CD14-positive monocyte (primary cell): ENCODE results near the gene DNAJB14. TPM values are rescaled to one million over a fixed set of nuclear protein-coding genes. Genes with fewer than 3 reads are reported as not detected.

Source experiments
- DNase-seq, 3 donors: peaks; one replicate each; pipeline ENCODE4 v3.0.0-alpha.2; 2011 to 2022
- H2AFZ ChIP-seq: 2 replicates; pipeline ENCODE4 v1.6.0; 2012; ENCODE audit warnings: mild to moderate bottlenecking, low read depth, low read length, inconsistent platforms; ENCODE audit not compliant: insufficient read depth, poor library complexity, severe bottlenecking
- H3K27ac ChIP-seq, 2 donors: 1 replicate in 1 of 2; 2 replicates in 1 of 2; pipeline ENCODE4 v1.5.1; 2012 to 2013; ENCODE audit warnings: low read length in 2 of 2, control low read depth in 1 of 2, inconsistent platforms in 1 of 2, low read depth in 1 of 2, mild to moderate bottlenecking in 1 of 2
- H3K27me3 ChIP-seq, 2 donors: one replicate each; pipeline versions ENCODE4 v1.6.0 to v1.6.1; 2011 to 2013; ENCODE audit warnings: low read length in 2 of 2; ENCODE audit not compliant: control insufficient read depth in 2 of 2, insufficient read depth in 2 of 2
- H3K36me3 ChIP-seq, 2 donors: replicated peaks in 1 of 2; 1 replicate in 1 of 2; 2 replicates in 1 of 2; pipeline versions ENCODE4 v1.5.1 to v1.6.1; 2012 to 2013; ENCODE audit warnings: low read length in 2 of 2, control low read depth in 1 of 2, inconsistent platforms in 1 of 2, mild to moderate bottlenecking in 1 of 2; ENCODE audit not compliant: insufficient read depth in 2 of 2, control insufficient read depth in 1 of 2
- H3K4me1 ChIP-seq, 2 donors: 1 replicate in 1 of 2; 2 replicates in 1 of 2; pipeline versions ENCODE4 v1.5.1 to v1.6.1; 2012 to 2013; ENCODE audit warnings: low read length in 2 of 2, control low read depth in 1 of 2, inconsistent platforms in 1 of 2, mild to moderate bottlenecking in 1 of 2, moderate library complexity in 1 of 2; ENCODE audit not compliant: insufficient read depth in 2 of 2, control insufficient read depth in 1 of 2
- H3K4me2 ChIP-seq: replicated peaks from 2 replicates; pipeline ENCODE3; 2012; ENCODE audit warnings: low read length, moderate library complexity, mild to moderate bottlenecking; ENCODE audit not compliant: poor library complexity, severe bottlenecking; ENCODE audit errors: extremely low read depth
- H3K4me3 ChIP-seq, 3 experiments: fragments of 200-600 bp in 1 of 3; sonication (generic) in 1 of 3; replicated peaks in 1 of 3; 1 replicate in 2 of 3; 2 replicates in 1 of 3; pipeline ENCODE4 v1.5.1; 2011 to 2013; ENCODE audit warnings: low read length in 3 of 3, mild to moderate bottlenecking in 3 of 3, control low read depth in 2 of 3, low read depth in 2 of 3, inconsistent platforms in 1 of 3, moderate library complexity in 1 of 3
- H3K79me2 ChIP-seq: 2 replicates; pipeline ENCODE4 v1.6.0; 2012; ENCODE audit warnings: mild to moderate bottlenecking, control low read depth, inconsistent platforms, low read length, moderate library complexity; ENCODE audit not compliant: insufficient read depth
- H3K9ac ChIP-seq: 2 replicates; pipeline ENCODE4 v1.6.0; 2017; ENCODE audit warnings: low read length, mild to moderate bottlenecking; ENCODE audit not compliant: insufficient read depth, poor library complexity, severe bottlenecking
- H3K9me3 ChIP-seq, 2 donors: replicated peaks in 1 of 2; 1 replicate in 1 of 2; 2 replicates in 1 of 2; pipeline versions ENCODE4 v1.5.1 to v1.6.1; 2012 to 2013; ENCODE audit warnings: low read length in 2 of 2, control low read depth in 1 of 2; ENCODE audit not compliant: control insufficient read depth in 1 of 2, insufficient read depth in 1 of 2
- H4K20me1 ChIP-seq: 2 replicates; pipeline ENCODE4 v1.6.0; 2012; ENCODE audit warnings: mild to moderate bottlenecking, low read length, control low read depth, moderate library complexity; ENCODE audit not compliant: insufficient read depth
- H3K27ac Mint-ChIP-seq, 7 donors: one replicate each; pipeline ENCODE4 v1.8.0; 2020; ENCODE audit warnings: mild to moderate bottlenecking in 7 of 7, mixed read lengths in 7 of 7, moderate library complexity in 6 of 7, inconsistent platforms in 2 of 7
- H3K27me3 Mint-ChIP-seq, 3 donors: one replicate each; pipeline ENCODE4 v1.8.0; 2021 to 2022; ENCODE audit warnings: low read depth in 3 of 3, mild to moderate bottlenecking in 3 of 3, mixed read lengths in 3 of 3, moderate library complexity in 3 of 3, inconsistent platforms in 1 of 3
- H3K36me3 Mint-ChIP-seq, 2 donors: one replicate each; pipeline ENCODE4 v1.8.0; 2020; ENCODE audit warnings: mixed read lengths in 2 of 2, inconsistent platforms in 1 of 2, mild to moderate bottlenecking in 1 of 2
- H3K4me1 Mint-ChIP-seq: one replicate; pipeline ENCODE4 v1.8.0; 2020; ENCODE audit warnings: mild to moderate bottlenecking, mixed read lengths
- H3K4me3 Mint-ChIP-seq, 2 donors: one replicate each; pipeline ENCODE4 v1.8.0; 2020; ENCODE audit warnings: mild to moderate bottlenecking in 2 of 2, mixed read lengths in 2 of 2, moderate library complexity in 1 of 2
- H3K9me3 Mint-ChIP-seq, 7 donors: one replicate each; pipeline ENCODE4 v1.8.0; 2020 to 2022; ENCODE audit warnings: mixed read lengths in 7 of 7, mild to moderate bottlenecking in 6 of 7, moderate library complexity in 6 of 7, inconsistent platforms in 2 of 7
- WGBS: methylation state at CpG from one replicate; pipeline ENCODE4 v1.1.5; 2013; ENCODE audit warnings: missing lambda C conversion rate; ENCODE audit not compliant: insufficient coverage; 5-methylcytosine and 5-hydroxymethylcytosine counted together
- intact Hi-C, 2 donors: fragments of 100-400 bp; cut with micrococcal nuclease; formaldehyde crosslinking; loops; one replicate each; pipeline versions ENCODE4 v1.15.0 to v1.15.1; 2023
- polyA plus RNA-seq, 3 donors: library from polyadenylated mRNA; depleted of rRNA in 1 of 3; unstranded in 2 of 3; stranded (reverse) in 1 of 3; fragments of 300-500 nt in 2 of 3; fragments of >200 nt in 1 of 3; fragmentation: Illumina TruSeq in 2 of 3; gene quantifications; 1 replicate in 2 of 3; 2 replicates in 1 of 3; pipeline ENCODE4 v1.2.3, GENCODE V29; 2012 to 2021
- TF ChIP-seq, protein P1 (sequence below): fragments of 200-600 bp; IDR thresholded peaks from one replicate; pipeline ENCODE4 v1.8.0; 2022; ENCODE audit warnings: antibody characterized with exemption, mild to moderate bottlenecking

The DNAJB14 gene
- polyA plus RNA-seq, 3 donors = 15.6 to 21.4 (median 21.4) TPM

GRCh38 chr4:99891351-99891750 lies 55.1 kb downstream of the DNAJB14 start:
- WGBS = no CpG with 5 or more reads among the region's 2 CpGs
- no peak overlapping the region for H3K27ac ChIP-seq
- peaks cover 6% of the 10 kb centered on the region for H4K20me1 ChIP-seq
- H3K4me1 Mint-ChIP-seq = peaks cover 28% of the 10 kb centered on the region
- intact Hi-C loops = loop anchor here (5.0 kb wide), 3 partner anchors 34 to 329 kb away; partner anchors contain the start of genes TRMT10A (in 2 of the 2) and DNAJB14 (in 1 of the 2)
- H3K36me3 ChIP-seq = peaks cover 9 to 24% of the 10 kb centered on the region in 2 donors
- H3K4me1 ChIP-seq = peaks cover 15 to 23% of the 10 kb centered on the region in 2 donors
- peaks cover 23 to 27% of the 10 kb centered on the region in 2 donors for H3K36me3 Mint-ChIP-seq
- H3K79me2 ChIP-seq = peaks cover 71% of the 10 kb centered on the region
- H3K4me2 ChIP-seq = no peak overlapping the region
- no peak for DNase-seq
- H3K9me3 Mint-ChIP-seq = no peaks in the 10 kb centered on the region
- no peak overlapping the region for H2AFZ ChIP-seq
- TF ChIP-seq, protein P1, sequence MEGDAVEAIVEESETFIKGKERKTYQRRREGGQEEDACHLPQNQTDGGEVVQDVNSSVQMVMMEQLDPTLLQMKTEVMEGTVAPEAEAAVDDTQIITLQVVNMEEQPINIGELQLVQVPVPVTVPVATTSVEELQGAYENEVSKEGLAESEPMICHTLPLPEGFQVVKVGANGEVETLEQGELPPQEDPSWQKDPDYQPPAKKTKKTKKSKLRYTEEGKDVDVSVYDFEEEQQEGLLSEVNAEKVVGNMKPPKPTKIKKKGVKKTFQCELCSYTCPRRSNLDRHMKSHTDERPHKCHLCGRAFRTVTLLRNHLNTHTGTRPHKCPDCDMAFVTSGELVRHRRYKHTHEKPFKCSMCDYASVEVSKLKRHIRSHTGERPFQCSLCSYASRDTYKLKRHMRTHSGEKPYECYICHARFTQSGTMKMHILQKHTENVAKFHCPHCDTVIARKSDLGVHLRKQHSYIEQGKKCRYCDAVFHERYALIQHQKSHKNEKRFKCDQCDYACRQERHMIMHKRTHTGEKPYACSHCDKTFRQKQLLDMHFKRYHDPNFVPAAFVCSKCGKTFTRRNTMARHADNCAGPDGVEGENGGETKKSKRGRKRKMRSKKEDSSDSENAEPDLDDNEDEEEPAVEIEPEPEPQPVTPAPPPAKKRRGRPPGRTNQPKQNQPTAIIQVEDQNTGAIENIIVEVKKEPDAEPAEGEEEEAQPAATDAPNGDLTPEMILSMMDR = no peak
- no peak overlapping the region for H3K9ac ChIP-seq
- H3K4me3 ChIP-seq = no peak overlapping the region
- no peak overlapping the region for H3K4me3 Mint-ChIP-seq
- H3K27ac Mint-ChIP-seq = peak overlapping the region in 1 of 7 donors; percentile 0
- no peaks in the 10 kb centered on the region for H3K27me3 Mint-ChIP-seq
- H3K9me3 ChIP-seq = no peaks in the 10 kb centered on the region
- H3K27me3 ChIP-seq = no peaks in the 10 kb centered on the region

- Histone ChIP-seq H3K27me3 (no peaks in the 10 kb centered on the region), H3K9ac (no peak overlapping the region), H3K79me2 (peaks cover 73% of the 10 kb centered on the region), H3K36me3 (peaks cover 29 to 50% of the 10 kb centered on the region in 2 donors), H3K27ac (peak overlapping the region in 1 of 2 donors; percentile 33), H3K9me3 (no peaks in the 10 kb centered on the region), H4K20me1 (peaks cover 11% of the 10 kb centered on the region), H2AFZ (no peak overlapping the region), H3K4me1 (peaks cover 0 to 4% of the 10 kb centered on the region in 2 donors), H3K4me3 (no peak overlapping the region), H3K4me2 (no peak overlapping the region)
- H3K36me3 Mint-ChIP-seq = peaks cover 40 to 48% of the 10 kb centered on the region in 2 donors
- peaks cover 15% of the 10 kb centered on the region for H3K4me1 Mint-ChIP-seq
- no peaks in the 10 kb centered on the region for H3K9me3 Mint-ChIP-seq
- 93% methylated on average over 3 of the region's 5 CpGs for WGBS
- DNase-seq = no peak
- TF ChIP-seq, protein P1 = no peak
- no peak overlapping the region for H3K4me3 Mint-ChIP-seq
- no peaks in the 10 kb centered on the region for H3K27me3 Mint-ChIP-seq
- H3K27ac Mint-ChIP-seq = peak overlapping the region in 2 of 7 donors; percentile 12 to 16
- intact Hi-C loops = loop anchor here (5.0 to 10.0 kb wide), 2 partner anchors 71 to 73 kb away; partner anchors contain the start of gene DAPP1 (in 2 of the 2)
Observed at GRCh38 chr4:99887837-99888236, 58.6 kb downstream of the DNAJB14 start.
